Kidney epithelial cell (primary cell): ENCODE measurements around the gene SLC39A11. TPM values are rescaled to one million over a fixed set of nuclear protein-coding genes. Genes with fewer than 3 reads are reported as not detected.

Experiments used
- DNase-seq: peaks from one replicate; pipeline ENCODE4 v3.0.0-alpha.2; 2010; ENCODE audit warnings: low read depth
- H3K27me3 ChIP-seq: 2 replicates; pipeline ENCODE4 v1.6.0; 2011; ENCODE audit warnings: low read length; ENCODE audit not compliant: control insufficient read depth, insufficient read depth
- H3K36me3 ChIP-seq: 2 replicates; pipeline ENCODE4 v1.5.1; 2011; ENCODE audit warnings: low read length; ENCODE audit not compliant: control insufficient read depth, insufficient read depth
- H3K4me3 ChIP-seq: 2 replicates; pipeline ENCODE4 v1.5.1; 2011; ENCODE audit warnings: low read depth, mild to moderate bottlenecking, control low read depth, low read length
- total RNA-seq: library from RNA; depleted of rRNA; stranded (reverse); fragments of >200 nt; gene quantifications from 2 replicates; pipeline ENCODE4 v1.2.3, GENCODE V29; 2015
- TF ChIP-seq, protein P1 (sequence below): IDR thresholded peaks from 2 replicates; pipeline ENCODE4 v1.5.1; 2011; ENCODE audit warnings: mild to moderate bottlenecking, moderate library complexity, low read length, control low read depth, inconsistent platforms; ENCODE audit not compliant: insufficient read depth, poor library complexity, severe bottlenecking

Gene SLC39A11
- total RNA-seq, 1 donor from 2014 or later: 13.0 TPM

DNA sequence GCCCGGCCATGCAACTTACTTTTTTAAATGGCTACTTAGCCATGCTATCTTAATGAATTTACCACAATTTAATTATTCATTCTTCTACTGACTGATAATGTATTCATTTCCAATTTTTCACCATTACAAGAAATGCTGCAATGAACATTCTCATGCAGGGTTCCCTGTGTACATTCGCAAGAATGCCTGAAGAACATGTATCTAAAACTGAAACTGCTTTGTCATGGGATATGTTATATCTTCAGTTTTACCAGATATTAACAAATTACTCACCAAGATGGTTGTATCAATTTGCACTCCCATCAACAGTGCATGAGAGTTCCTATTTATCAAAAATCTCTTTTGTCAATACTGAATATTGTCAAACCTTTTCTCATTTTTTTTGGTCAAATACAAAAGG lies 100.8 kb downstream of the SLC39A11 start:
- Histone ChIP-seq H3K36me3 (no peaks in the 10 kb centered on the region), H3K4me3 (no peak overlapping the region), H3K27me3 (no peaks in the 10 kb centered on the region)
- TF ChIP-seq, protein P1, sequence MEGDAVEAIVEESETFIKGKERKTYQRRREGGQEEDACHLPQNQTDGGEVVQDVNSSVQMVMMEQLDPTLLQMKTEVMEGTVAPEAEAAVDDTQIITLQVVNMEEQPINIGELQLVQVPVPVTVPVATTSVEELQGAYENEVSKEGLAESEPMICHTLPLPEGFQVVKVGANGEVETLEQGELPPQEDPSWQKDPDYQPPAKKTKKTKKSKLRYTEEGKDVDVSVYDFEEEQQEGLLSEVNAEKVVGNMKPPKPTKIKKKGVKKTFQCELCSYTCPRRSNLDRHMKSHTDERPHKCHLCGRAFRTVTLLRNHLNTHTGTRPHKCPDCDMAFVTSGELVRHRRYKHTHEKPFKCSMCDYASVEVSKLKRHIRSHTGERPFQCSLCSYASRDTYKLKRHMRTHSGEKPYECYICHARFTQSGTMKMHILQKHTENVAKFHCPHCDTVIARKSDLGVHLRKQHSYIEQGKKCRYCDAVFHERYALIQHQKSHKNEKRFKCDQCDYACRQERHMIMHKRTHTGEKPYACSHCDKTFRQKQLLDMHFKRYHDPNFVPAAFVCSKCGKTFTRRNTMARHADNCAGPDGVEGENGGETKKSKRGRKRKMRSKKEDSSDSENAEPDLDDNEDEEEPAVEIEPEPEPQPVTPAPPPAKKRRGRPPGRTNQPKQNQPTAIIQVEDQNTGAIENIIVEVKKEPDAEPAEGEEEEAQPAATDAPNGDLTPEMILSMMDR: no peak
- no peak for DNase-seq

DNA sequence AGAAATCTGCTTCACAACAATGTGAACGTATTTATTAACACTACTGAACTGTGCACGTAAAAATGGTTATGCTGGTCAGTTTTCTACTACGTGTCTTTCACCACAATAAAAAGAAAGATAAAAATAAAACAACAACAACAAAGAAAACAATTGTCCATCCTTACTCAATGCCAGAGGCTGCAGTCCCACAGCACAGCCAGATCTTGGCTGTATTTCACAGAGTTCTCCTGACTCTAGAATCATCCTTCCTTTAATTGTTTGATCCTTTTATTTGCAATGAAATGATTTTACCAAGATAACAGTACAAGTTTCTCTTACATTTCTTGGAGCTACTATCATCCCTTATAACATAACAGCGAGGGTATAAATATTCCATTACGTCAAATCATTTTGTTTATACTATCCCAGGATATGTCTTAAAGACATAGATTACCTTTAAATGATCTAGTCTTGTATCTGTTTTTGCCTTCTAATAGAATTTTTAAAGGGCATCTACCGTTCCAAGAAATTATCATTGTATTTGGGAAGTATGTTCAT lies 103.3 kb downstream of the SLC39A11 start:
- Histone ChIP-seq H3K4me3 (no peak overlapping the region), H3K27me3 (no peaks in the 10 kb centered on the region), H3K36me3 (no peaks in the 10 kb centered on the region)
- TF ChIP-seq, protein P1: no peak
- no peak for DNase-seq

DNA sequence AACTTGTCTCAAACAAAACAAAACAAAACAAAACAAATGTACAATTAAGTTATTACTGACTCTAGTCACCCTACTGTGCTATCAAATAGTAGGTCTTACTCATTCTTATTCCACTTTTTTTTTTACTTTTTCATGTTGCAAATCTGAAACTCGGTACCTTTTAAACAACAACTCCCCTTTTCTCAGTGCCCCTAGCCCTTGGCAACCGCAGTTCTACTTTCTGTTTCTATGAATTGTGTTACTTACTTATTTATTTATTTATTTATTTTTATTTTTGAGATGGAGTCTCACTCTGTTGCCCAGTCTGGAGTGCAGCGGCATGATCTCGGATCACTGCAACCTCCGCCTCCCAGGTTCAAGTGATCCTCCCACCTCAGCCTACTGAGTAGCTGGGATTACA lies 104.0 kb downstream of the SLC39A11 start:
- Histone ChIP-seq H3K4me3 (no peak overlapping the region), H3K27me3 (no peaks in the 10 kb centered on the region), H3K36me3 (no peaks in the 10 kb centered on the region)
- no peak for DNase-seq
- TF ChIP-seq, protein P1: no peak

DNA sequence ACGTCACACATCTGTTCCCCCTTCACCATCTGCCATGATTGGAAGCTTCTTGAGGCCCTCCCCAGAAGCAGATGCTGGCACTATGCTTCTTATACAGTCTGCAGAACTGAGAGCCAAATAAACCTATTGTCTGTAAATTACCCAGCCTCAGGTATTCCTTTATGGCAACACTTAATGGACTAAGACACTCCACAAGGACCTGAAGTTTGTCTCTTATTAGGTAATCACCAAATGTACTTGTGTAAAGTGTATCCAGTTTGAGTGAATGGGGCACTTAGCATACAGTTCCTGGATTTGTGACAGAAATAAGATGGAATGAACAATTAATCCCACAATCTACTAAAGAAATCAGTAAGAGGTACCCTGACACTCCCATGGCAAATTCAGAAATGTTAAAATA lies 105.3 kb downstream of the SLC39A11 start:
- TF ChIP-seq, protein P1: no peak
- no peak for DNase-seq
- Histone ChIP-seq H3K4me3 (no peak overlapping the region), H3K27me3 (no peaks in the 10 kb centered on the region), H3K36me3 (no peaks in the 10 kb centered on the region)

DNA sequence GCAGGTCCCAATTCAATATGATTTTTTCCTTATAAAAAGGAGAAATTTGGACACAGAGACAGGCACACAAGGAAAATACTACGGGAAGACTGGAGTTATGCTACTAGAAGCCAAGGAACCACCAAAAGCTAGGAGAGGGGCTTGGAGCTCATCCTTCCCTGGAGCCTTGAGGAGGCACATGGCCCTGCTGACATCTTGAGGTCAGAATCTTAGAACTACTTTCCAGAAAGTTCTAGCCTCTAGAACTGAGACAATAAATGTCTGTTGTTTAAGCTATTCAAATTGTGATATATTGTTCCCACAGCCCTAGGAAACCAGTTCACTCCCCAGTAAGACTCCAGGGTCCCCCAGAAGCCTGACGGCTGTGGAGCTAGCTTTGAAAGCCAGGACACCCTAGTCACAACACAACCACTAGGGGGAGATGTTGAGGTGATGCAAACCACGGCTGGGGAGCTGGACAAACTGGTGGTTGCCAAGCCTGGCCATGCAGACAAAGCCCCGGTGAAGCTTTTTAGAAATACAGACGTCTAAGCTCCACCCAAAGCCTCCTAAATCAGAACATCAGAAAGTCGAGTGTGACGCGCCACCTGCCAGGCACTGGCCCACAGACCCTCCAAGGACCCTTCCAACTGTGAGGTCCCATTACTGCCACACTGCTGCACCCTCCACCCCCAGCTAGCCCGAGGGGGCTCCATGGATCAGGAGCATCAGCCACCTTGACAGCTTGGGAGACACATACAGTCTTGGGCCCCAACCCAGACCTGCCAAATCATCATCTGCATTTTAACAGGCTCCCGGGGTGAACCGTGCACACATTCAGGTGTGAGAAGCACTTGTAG lies 106.4 kb downstream of the SLC39A11 start:
- TF ChIP-seq, protein P1: peak; percentile 82
- Histone ChIP-seq H3K27me3 (no peaks in the 10 kb centered on the region), H3K4me3 (no peak overlapping the region), H3K36me3 (no peaks in the 10 kb centered on the region)
- DNase-seq: no peak

DNA sequence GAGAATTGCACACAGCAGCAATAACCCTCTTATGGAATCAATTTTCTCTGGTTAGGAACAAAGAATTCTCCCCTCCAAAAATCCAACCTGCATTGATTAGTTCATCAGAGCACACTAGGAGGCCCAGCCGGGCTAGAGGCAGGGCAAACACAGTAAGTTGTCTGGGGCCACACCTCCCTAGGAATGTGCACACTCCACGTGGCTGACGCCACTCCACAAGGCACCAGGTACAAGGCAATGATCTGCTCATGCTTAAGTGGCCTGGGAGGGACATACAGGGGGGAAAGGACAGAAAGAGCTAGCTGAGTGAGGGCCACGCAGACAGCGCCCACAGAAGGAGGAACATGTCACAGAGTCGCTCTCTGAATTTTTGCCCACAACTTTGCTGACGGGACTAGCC lies 107.6 kb downstream of the SLC39A11 start:
- TF ChIP-seq, protein P1: no peak
- no peak for DNase-seq
- no peaks in the 10 kb centered on the region for H3K36me3 ChIP-seq

More for the DNA sequence above, 107.6 kb downstream of the SLC39A11 start:
- Histone ChIP-seq H3K4me3 (no peak overlapping the region), H3K27me3 (no peaks in the 10 kb centered on the region)
